ENCODE results near the gene CNTN6.

DNA sequence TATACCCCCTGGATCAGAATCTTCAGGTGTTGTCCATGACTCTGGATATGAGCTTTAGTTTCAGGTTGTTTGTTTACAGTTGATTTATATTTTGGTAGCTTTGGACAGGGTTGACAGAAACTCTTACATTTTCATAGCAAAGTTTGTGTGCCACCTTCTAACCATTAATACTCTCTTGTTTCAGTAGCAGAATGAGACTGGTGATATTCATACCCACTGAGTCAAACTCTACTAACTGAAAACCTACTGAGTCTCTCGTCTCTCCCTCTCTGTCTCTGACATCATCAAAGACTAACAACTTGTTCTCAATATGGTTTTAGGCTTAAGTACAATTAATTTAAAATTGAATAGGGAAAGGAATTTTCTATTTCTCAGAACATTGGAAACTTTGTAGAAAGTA is 282.3 kb downstream of the CNTN6 start:
- TF ChIP-seq EZH2phosphoT487 (IDR thresholded peaks at IDR 0.05; ENCODE audit: borderline replicate concordance, low read length) = no peak
- TF ChIP-seq, protein P1, sequence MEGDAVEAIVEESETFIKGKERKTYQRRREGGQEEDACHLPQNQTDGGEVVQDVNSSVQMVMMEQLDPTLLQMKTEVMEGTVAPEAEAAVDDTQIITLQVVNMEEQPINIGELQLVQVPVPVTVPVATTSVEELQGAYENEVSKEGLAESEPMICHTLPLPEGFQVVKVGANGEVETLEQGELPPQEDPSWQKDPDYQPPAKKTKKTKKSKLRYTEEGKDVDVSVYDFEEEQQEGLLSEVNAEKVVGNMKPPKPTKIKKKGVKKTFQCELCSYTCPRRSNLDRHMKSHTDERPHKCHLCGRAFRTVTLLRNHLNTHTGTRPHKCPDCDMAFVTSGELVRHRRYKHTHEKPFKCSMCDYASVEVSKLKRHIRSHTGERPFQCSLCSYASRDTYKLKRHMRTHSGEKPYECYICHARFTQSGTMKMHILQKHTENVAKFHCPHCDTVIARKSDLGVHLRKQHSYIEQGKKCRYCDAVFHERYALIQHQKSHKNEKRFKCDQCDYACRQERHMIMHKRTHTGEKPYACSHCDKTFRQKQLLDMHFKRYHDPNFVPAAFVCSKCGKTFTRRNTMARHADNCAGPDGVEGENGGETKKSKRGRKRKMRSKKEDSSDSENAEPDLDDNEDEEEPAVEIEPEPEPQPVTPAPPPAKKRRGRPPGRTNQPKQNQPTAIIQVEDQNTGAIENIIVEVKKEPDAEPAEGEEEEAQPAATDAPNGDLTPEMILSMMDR (IDR thresholded peaks at IDR 0.05; ENCODE audit: low read depth, low read length, poor library complexity, severe bottlenecking) = no peak
